Measurements from ENCODE around the gene C6orf132. TPM values are rescaled to one million over a fixed set of nuclear protein-coding genes. Genes with fewer than 3 reads are reported as not detected.

C6orf132 gene
- total and polyA plus RNA-seq, 2 experiments from 2014 or later = 22.2 to 40.9 TPM

DNA sequence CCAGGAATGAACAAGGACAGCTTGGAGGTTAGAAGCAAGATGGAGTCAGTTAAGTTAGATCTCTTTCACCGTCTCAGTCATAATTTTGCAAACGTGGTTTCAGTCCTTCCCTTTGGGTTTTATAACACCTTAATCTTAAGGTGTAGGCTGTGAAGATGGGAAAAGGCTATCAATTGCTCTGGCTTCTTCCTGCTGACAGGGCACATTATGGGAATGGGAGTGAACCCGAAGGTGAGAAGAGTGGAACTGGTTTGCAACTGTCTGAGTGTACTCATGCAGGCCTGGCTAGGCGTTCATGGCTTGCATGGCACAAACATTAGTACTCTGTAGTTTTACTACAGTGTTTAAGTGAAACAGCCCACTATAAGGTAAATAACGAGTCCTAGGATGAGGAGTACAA, 82.7 kb downstream of the C6orf132 start:
- Mint-ChIP-seq H3K27ac (no peak overlapping the region), H3K4me1 (no peaks in the 10 kb centered on the region), H3K9me3 (no peaks in the 10 kb centered on the region; the same call in 2 of the 3 replicates), H3K4me3 (no peak overlapping the region), H3K27me3 (ENCODE audit: insufficient read depth, low read depth, poor library complexity) (no peaks in the 10 kb centered on the region), H3K36me3 (ENCODE audit: low read depth) (peaks cover 88% of the 10 kb centered on the region)
- no peaks in the 10 kb centered on the region for H3K79me2 ChIP-seq (replicated peaks; ENCODE audit: insufficient read depth)
- TF ChIP-seq ZNF331 (CRISPR knock-in tag; IDR thresholded peaks at IDR 0.05; ENCODE audit: low read depth) = no peak
- TF ChIP-seq JUNB (IDR thresholded peaks at IDR 0.05; ENCODE audit: unreplicated experiment) = no peak
- TF ChIP-seq POLR2AphosphoS5 (IDR thresholded peaks at IDR 0.05; ENCODE audit: low read depth) = no peak
- DNase-seq (ENCODE audit: low spot score) (no peak), ATAC-seq (no peak)
- H3K27ac ChIP-seq (ENCODE audit: low read depth) = no peak overlapping the region
- H3K4me2 ChIP-seq = no peak overlapping the region
- H3K36me3 ChIP-seq (ENCODE audit: insufficient read depth) = peaks cover 48% of the 10 kb centered on the region
- no peaks in the 10 kb centered on the region for H3K9me2 ChIP-seq (ENCODE audit: insufficient read depth)
- no peaks in the 10 kb centered on the region for H3K4me1 ChIP-seq (ENCODE audit: insufficient read depth)
- no peak overlapping the region for H2AFZ ChIP-seq
- H3K27me3 ChIP-seq (ENCODE audit: insufficient read depth) = no peaks in the 10 kb centered on the region
- H4K20me1 ChIP-seq (replicated peaks; ENCODE audit: insufficient read depth) = 0 out of 2 replicates have a peak, but pooled peaks cover 7% of the 10 kb centered on the region
- no peak overlapping the region for H3K4me3 ChIP-seq
- no peaks in the 10 kb centered on the region for H3F3A ChIP-seq (replicated peaks; ENCODE audit: low read depth)

DNA sequence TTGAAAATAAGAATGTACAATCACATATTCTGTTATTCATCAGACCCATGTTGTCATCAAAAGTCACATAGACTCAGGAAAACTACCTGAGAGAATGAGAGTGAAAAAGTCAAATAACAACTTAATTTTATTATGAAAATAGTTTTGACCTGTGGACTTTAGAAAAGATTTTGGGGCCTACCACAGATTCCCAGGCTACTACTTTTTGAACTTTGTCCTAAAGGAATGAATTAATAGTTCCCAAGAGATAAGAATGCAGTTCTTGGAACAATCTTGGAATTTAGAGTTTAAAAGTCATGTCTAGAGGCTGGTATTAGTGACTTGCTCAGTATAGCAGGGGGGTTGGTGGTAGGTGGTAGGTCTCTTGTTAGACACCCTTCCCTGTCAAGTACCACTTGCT, 88.8 kb downstream of the C6orf132 start:
- Histone ChIP-seq H3K27ac (ENCODE audit: low read depth) (no peak overlapping the region), H3K4me1 (ENCODE audit: insufficient read depth) (no peaks in the 10 kb centered on the region), H3K27me3 (ENCODE audit: insufficient read depth) (peaks cover 15% of the 10 kb centered on the region), H3K79me2 (replicated peaks; ENCODE audit: insufficient read depth) (peaks cover 25% of the 10 kb centered on the region), H3K4me3 (no peak overlapping the region), H4K20me1 (replicated peaks; ENCODE audit: insufficient read depth) (peaks cover 14% of the 10 kb centered on the region; the same call in 1 of the 2 replicates), H3K9me2 (ENCODE audit: insufficient read depth) (no peaks in the 10 kb centered on the region), H3K4me2 (no peak overlapping the region), H3F3A (replicated peaks; ENCODE audit: low read depth) (peaks cover 9% of the 10 kb centered on the region; the same call in 1 of the 2 replicates), H3K36me3 (ENCODE audit: insufficient read depth) (peaks cover 40% of the 10 kb centered on the region), H2AFZ (no peak overlapping the region)
- no peak for ATAC-seq
- H3K27ac Mint-ChIP-seq = no peak overlapping the region
- H3K9me3 Mint-ChIP-seq = no peaks in the 10 kb centered on the region
- no peak for DNase-seq (ENCODE audit: low spot score)
- peaks cover 6% of the 10 kb centered on the region; the same call in 2 of the 3 replicates for H3K4me1 Mint-ChIP-seq
- H3K4me3 Mint-ChIP-seq = no peak overlapping the region
- peaks cover 62% of the 10 kb centered on the region for H3K36me3 Mint-ChIP-seq (ENCODE audit: low read depth)
- peaks cover 18% of the 10 kb centered on the region for H3K27me3 Mint-ChIP-seq (ENCODE audit: insufficient read depth, low read depth, poor library complexity)
- no peak for TF ChIP-seq STAT1 (IDR thresholded peaks at IDR 0.05; ENCODE audit: unreplicated experiment)
- TF ChIP-seq EZH2 (IDR thresholded peaks at IDR 0.05; ENCODE audit: low read depth, unreplicated experiment) = no peak
- TF ChIP-seq, protein P1, sequence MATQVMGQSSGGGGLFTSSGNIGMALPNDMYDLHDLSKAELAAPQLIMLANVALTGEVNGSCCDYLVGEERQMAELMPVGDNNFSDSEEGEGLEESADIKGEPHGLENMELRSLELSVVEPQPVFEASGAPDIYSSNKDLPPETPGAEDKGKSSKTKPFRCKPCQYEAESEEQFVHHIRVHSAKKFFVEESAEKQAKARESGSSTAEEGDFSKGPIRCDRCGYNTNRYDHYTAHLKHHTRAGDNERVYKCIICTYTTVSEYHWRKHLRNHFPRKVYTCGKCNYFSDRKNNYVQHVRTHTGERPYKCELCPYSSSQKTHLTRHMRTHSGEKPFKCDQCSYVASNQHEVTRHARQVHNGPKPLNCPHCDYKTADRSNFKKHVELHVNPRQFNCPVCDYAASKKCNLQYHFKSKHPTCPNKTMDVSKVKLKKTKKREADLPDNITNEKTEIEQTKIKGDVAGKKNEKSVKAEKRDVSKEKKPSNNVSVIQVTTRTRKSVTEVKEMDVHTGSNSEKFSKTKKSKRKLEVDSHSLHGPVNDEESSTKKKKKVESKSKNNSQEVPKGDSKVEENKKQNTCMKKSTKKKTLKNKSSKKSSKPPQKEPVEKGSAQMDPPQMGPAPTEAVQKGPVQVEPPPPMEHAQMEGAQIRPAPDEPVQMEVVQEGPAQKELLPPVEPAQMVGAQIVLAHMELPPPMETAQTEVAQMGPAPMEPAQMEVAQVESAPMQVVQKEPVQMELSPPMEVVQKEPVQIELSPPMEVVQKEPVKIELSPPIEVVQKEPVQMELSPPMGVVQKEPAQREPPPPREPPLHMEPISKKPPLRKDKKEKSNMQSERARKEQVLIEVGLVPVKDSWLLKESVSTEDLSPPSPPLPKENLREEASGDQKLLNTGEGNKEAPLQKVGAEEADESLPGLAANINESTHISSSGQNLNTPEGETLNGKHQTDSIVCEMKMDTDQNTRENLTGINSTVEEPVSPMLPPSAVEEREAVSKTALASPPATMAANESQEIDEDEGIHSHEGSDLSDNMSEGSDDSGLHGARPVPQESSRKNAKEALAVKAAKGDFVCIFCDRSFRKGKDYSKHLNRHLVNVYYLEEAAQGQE (IDR thresholded peaks at IDR 0.05; ENCODE audit: unreplicated experiment) = no peak
- TF ChIP-seq CREB1 (CRISPR knock-in tag; IDR thresholded peaks at IDR 0.05; ENCODE audit: low read depth) = no peak
- TF ChIP-seq, protein P2, sequence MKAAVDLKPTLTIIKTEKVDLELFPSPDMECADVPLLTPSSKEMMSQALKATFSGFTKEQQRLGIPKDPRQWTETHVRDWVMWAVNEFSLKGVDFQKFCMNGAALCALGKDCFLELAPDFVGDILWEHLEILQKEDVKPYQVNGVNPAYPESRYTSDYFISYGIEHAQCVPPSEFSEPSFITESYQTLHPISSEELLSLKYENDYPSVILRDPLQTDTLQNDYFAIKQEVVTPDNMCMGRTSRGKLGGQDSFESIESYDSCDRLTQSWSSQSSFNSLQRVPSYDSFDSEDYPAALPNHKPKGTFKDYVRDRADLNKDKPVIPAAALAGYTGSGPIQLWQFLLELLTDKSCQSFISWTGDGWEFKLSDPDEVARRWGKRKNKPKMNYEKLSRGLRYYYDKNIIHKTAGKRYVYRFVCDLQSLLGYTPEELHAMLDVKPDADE (IDR thresholded peaks at IDR 0.05) = no peak
- no peak for TF ChIP-seq POLR2AphosphoS5 (IDR thresholded peaks at IDR 0.05; ENCODE audit: low read depth)
- no peak for TF ChIP-seq ZNF114 (CRISPR knock-in tag; IDR thresholded peaks at IDR 0.05)
- no peak for TF ChIP-seq NANOG (IDR thresholded peaks at IDR 0.05; ENCODE audit: borderline replicate concordance)
- TF ChIP-seq JUNB (IDR thresholded peaks at IDR 0.05; ENCODE audit: unreplicated experiment) = no peak
- no peak for TF ChIP-seq EZH2phosphoT487 (IDR thresholded peaks at IDR 0.05; ENCODE audit: unreplicated experiment)
- no peak for TF ChIP-seq ZNF331 (CRISPR knock-in tag; IDR thresholded peaks at IDR 0.05; ENCODE audit: low read depth)
- TF ChIP-seq, protein P3, sequence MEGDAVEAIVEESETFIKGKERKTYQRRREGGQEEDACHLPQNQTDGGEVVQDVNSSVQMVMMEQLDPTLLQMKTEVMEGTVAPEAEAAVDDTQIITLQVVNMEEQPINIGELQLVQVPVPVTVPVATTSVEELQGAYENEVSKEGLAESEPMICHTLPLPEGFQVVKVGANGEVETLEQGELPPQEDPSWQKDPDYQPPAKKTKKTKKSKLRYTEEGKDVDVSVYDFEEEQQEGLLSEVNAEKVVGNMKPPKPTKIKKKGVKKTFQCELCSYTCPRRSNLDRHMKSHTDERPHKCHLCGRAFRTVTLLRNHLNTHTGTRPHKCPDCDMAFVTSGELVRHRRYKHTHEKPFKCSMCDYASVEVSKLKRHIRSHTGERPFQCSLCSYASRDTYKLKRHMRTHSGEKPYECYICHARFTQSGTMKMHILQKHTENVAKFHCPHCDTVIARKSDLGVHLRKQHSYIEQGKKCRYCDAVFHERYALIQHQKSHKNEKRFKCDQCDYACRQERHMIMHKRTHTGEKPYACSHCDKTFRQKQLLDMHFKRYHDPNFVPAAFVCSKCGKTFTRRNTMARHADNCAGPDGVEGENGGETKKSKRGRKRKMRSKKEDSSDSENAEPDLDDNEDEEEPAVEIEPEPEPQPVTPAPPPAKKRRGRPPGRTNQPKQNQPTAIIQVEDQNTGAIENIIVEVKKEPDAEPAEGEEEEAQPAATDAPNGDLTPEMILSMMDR (conservative IDR thresholded peaks at IDR 0.05; ENCODE audit: low read depth in 2 of 2) = no peak
